Calu3 (cell line): ENCODE data around the gene LHFPL3. TPM values are rescaled to one million over a fixed set of nuclear protein-coding genes. Genes with fewer than 3 reads are reported as not detected.

ENCODE experiments used
- BruUV-seq: library from RNA; stranded (reverse); fragments of 400-500 nt; replicated peaks from 2 replicates; lab custom pipeline; 2021; lab: Mats Ljungman, UMichigan
- CTCF ChIA-PET: fragments of 300-600 bp; sonication (Branson Sonifier 250); formaldehyde crosslinking; loops from one replicate; lab custom pipeline; 2022; ENCODE audit warnings: antibody characterized with exemption; lab: Charles Lee
- DNase-seq: peaks from one replicate; pipeline ENCODE4 v3.0.0; 2022
- H3K27ac Mint-ChIP-seq: one replicate; pipeline ENCODE4 v1.8.0; 2022; ENCODE audit warnings: mixed read lengths; ENCODE audit not compliant: unreplicated experiment
- H3K27me3 Mint-ChIP-seq: one replicate; pipeline ENCODE4 v1.8.0; 2022; ENCODE audit warnings: mixed read lengths; ENCODE audit not compliant: unreplicated experiment
- H3K36me3 Mint-ChIP-seq: one replicate; pipeline ENCODE4 v1.8.0; 2022; ENCODE audit warnings: mild to moderate bottlenecking, moderate library complexity, mixed read lengths; ENCODE audit not compliant: insufficient read depth, unreplicated experiment
- H3K4me1 Mint-ChIP-seq: one replicate; pipeline ENCODE4 v1.8.0; 2022; ENCODE audit warnings: mild to moderate bottlenecking, low read depth, mixed read lengths; ENCODE audit not compliant: unreplicated experiment
- H3K4me3 Mint-ChIP-seq: one replicate; pipeline ENCODE4 v1.8.0; 2022; ENCODE audit warnings: mild to moderate bottlenecking, low read depth, moderate library complexity, mixed read lengths; ENCODE audit not compliant: unreplicated experiment
- H3K9me3 Mint-ChIP-seq: one replicate; pipeline ENCODE4 v1.8.0; 2022; ENCODE audit warnings: low read depth, mixed read lengths; ENCODE audit not compliant: unreplicated experiment
- CTCF ChIP-seq: fragments of 200-600 bp; IDR thresholded peaks from one replicate; pipeline ENCODE4 v1.8.0; 2022; ENCODE audit warnings: antibody characterized with exemption; ENCODE audit not compliant: unreplicated experiment
- intact Hi-C: fragments of 100-400 bp; cut with micrococcal nuclease; formaldehyde crosslinking; loops from one replicate; pipeline ENCODE4 v1.10.0; 2022; ENCODE audit not compliant: unreplicated experiment
- total RNA-seq: library from RNA; stranded (reverse); gene quantifications from 2 replicates; pipeline ENCODE4 v1.2.3, GENCODE V29; 2022

Gene LHFPL3
- total RNA-seq, 1 experiment from 2014 or later: not detected

- CTCF ChIA-PET: no interaction called here
- Mint-ChIP-seq H3K27me3 (no peaks in the 10 kb centered on the region), H3K9me3 (peaks cover 2% of the 10 kb centered on the region), H3K36me3 (no peaks in the 10 kb centered on the region), H3K4me3 (no peak overlapping the region), H3K4me1 (no peaks in the 10 kb centered on the region), H3K27ac (no peak overlapping the region)
- BruUV-seq: no TSS peak
- no peak for DNase-seq
- TF ChIP-seq CTCF: no peak
- intact Hi-C loops: no loop called here
Observed at GRCh38 chr7:104664648-104665047, 336.2 kb downstream of the LHFPL3 start.

GRCh38 chr7:104677587-104677986, 349.2 kb downstream of the LHFPL3 start:
- no peak overlapping the region for H3K27ac Mint-ChIP-seq
- no peaks in the 10 kb centered on the region for H3K4me1 Mint-ChIP-seq
- H3K4me3 Mint-ChIP-seq: no peak overlapping the region
- TF ChIP-seq CTCF: no peak
- DNase-seq: no peak
- H3K27me3 Mint-ChIP-seq: peaks cover 52% of the 10 kb centered on the region
- CTCF ChIA-PET: no interaction called here
- no peaks in the 10 kb centered on the region for H3K36me3 Mint-ChIP-seq
- no TSS peak for BruUV-seq
- no peaks in the 10 kb centered on the region for H3K9me3 Mint-ChIP-seq
- intact Hi-C loops: no loop called here

- Mint-ChIP-seq H3K27me3 (peaks cover 42% of the 10 kb centered on the region), H3K4me3 (no peak overlapping the region), H3K4me1 (no peaks in the 10 kb centered on the region), H3K9me3 (no peaks in the 10 kb centered on the region), H3K27ac (no peak overlapping the region), H3K36me3 (no peaks in the 10 kb centered on the region)
- DNase-seq: no peak
- no peak for TF ChIP-seq CTCF
- intact Hi-C loops: no loop called here
- BruUV-seq: no TSS peak
- CTCF ChIA-PET: no interaction called here
Observed at GRCh38 chr7:104679085-104679484, 350.7 kb downstream of the LHFPL3 start.

- no peak for TF ChIP-seq CTCF
- H3K36me3 Mint-ChIP-seq: no peaks in the 10 kb centered on the region
- no peak overlapping the region for H3K4me3 Mint-ChIP-seq
- H3K4me1 Mint-ChIP-seq: no peaks in the 10 kb centered on the region
- CTCF ChIA-PET: interaction anchor here (0.6 kb wide), 2 partner anchors 13 to 20 kb away, joined by 3 to 6 read pairs; no protein-coding TSS in a partner anchor
- BruUV-seq: no TSS peak
- no peaks in the 10 kb centered on the region for H3K9me3 Mint-ChIP-seq
- peaks cover 32% of the 10 kb centered on the region for H3K27me3 Mint-ChIP-seq
- DNase-seq: no peak
- intact Hi-C loops: no loop called here
- H3K27ac Mint-ChIP-seq: no peak overlapping the region
Observed at GRCh38 chr7:104686286-104686685, 357.9 kb downstream of the LHFPL3 start.
